MCF 10A (cell line): ENCODE measurements around the gene PPP2R2D. TPM values are rescaled to one million over a fixed set of nuclear protein-coding genes. Genes with fewer than 3 reads are reported as not detected.

ENCODE experiments used
- BruUV-seq: library from RNA; stranded (reverse); fragments of 400-500 nt; replicated peaks from 2 replicates; lab custom pipeline; 2021; lab: Mats Ljungman, UMichigan
- CTCF ChIA-PET: fragments of 300-600 bp; sonication (Branson Sonifier 250); formaldehyde crosslinking; extraction: SDS; loops from one replicate; lab custom pipeline; 2021; ENCODE audit warnings: antibody characterized with exemption, inconsistent platforms; lab: Yijun Ruan, JAX
- POLR2A ChIA-PET: fragments of 300-600, 350-650 bp; sonication (Branson Sonifier 250); formaldehyde crosslinking; extraction: SDS; loops from one replicate; lab custom pipeline; 2020; ENCODE audit warnings: antibody characterized with exemption, inconsistent platforms; lab: Yijun Ruan, JAX
- DNase-seq: peaks from one replicate; pipeline ENCODE4 v3.0.0-alpha.2; 2018; ENCODE audit not compliant: unreplicated experiment
- H3K27ac Mint-ChIP-seq: one replicate; pipeline ENCODE4 v1.8.0; 2022; ENCODE audit warnings: mild to moderate bottlenecking, low read depth, mixed read lengths; ENCODE audit not compliant: unreplicated experiment
- H3K27me3 Mint-ChIP-seq: one replicate; pipeline ENCODE4 v1.8.0; 2022; ENCODE audit warnings: mixed read lengths; ENCODE audit not compliant: insufficient read depth, unreplicated experiment
- H3K36me3 Mint-ChIP-seq: one replicate; pipeline ENCODE4 v1.8.0; 2022; ENCODE audit warnings: mild to moderate bottlenecking, moderate library complexity, mixed read lengths; ENCODE audit not compliant: insufficient read depth, unreplicated experiment
- H3K4me1 Mint-ChIP-seq: one replicate; pipeline ENCODE4 v1.8.0; 2022; ENCODE audit warnings: mixed read lengths; ENCODE audit not compliant: insufficient read depth, unreplicated experiment
- H3K4me3 Mint-ChIP-seq: one replicate; pipeline ENCODE4 v1.8.0; 2022; ENCODE audit warnings: mild to moderate bottlenecking, moderate library complexity, mixed read lengths; ENCODE audit not compliant: unreplicated experiment
- H3K9me3 Mint-ChIP-seq: one replicate; pipeline ENCODE4 v1.8.0; 2022; ENCODE audit warnings: mixed read lengths; ENCODE audit not compliant: unreplicated experiment
- CTCF ChIP-seq: fragments of 200-600 bp; IDR thresholded peaks from one replicate; pipeline ENCODE4 v1.8.0; 2022; ENCODE audit warnings: antibody characterized with exemption, mild to moderate bottlenecking; ENCODE audit not compliant: unreplicated experiment
- intact Hi-C: fragments of 100-400 bp; cut with micrococcal nuclease; formaldehyde crosslinking; loops from 2 replicates; pipeline ENCODE4 v1.14.1; 2022
- total RNA-seq: library from RNA; stranded (reverse); gene quantifications from 2 replicates; pipeline ENCODE4 v1.2.3, GENCODE V29; 2022

PPP2R2D gene
- total RNA-seq, 1 experiment from 2014 or later: 35.5 TPM

DNA sequence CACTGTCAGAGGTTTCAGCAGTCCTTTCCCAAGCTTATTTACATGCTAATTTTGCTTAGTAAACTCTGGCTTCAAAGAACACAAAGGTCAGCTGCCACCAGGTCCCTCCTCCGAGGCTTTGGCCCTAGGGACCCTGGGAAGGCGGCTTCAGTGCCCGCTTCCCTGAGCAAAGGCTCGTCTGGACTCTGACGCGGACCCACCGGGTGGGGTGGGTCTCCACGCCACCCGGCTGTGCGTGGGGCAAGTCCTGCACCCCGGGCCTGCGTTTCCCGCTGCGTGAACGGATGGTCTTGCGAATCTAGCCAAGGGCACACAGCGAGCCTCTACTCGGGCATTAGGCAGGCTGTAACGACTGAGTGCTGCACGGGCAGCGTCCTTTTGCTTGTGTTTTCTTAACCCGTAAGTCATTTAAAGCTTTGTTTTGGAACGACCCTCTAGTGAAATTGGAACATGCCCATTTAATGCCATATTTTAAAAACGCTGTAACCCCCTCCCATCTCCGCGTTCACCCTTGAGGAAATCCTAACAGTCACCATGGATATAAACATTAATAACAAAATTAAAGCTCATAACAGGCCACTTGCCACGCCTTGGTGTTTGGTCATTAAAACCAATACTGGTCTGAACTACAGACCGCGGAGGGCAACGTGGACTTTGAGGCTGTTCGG is 80.1 kb downstream of the PPP2R2D start:
- TSS peak; percentile 55 for BruUV-seq
- Mint-ChIP-seq H3K27ac (peak overlapping the region; percentile 75), H3K4me1 (peaks cover 18% of the 10 kb centered on the region), H3K9me3 (no peaks in the 10 kb centered on the region), H3K36me3 (peaks cover 14% of the 10 kb centered on the region), H3K4me3 (peak overlapping the region; percentile 82), H3K27me3 (no peaks in the 10 kb centered on the region)
- CTCF ChIA-PET: interaction anchor here (0.5 to 5.4 kb wide), 8 partner anchors 20 to 162 kb away, joined by 3 to 33 read pairs (median 4); no protein-coding TSS in a partner anchor
- POLR2A ChIA-PET: interaction anchor here (0.6 to 3.3 kb wide), 10 partner anchors 9 to 465 kb away, joined by 3 to 23 read pairs (median 5); no protein-coding TSS in a partner anchor
- no peak for DNase-seq
- intact Hi-C loops: loop anchor here (1.0 to 5.0 kb wide), 3 partner anchors 42 to 94 kb away; partner anchors contain the start of gene PPP2R2D
- no peak for TF ChIP-seq CTCF

DNA sequence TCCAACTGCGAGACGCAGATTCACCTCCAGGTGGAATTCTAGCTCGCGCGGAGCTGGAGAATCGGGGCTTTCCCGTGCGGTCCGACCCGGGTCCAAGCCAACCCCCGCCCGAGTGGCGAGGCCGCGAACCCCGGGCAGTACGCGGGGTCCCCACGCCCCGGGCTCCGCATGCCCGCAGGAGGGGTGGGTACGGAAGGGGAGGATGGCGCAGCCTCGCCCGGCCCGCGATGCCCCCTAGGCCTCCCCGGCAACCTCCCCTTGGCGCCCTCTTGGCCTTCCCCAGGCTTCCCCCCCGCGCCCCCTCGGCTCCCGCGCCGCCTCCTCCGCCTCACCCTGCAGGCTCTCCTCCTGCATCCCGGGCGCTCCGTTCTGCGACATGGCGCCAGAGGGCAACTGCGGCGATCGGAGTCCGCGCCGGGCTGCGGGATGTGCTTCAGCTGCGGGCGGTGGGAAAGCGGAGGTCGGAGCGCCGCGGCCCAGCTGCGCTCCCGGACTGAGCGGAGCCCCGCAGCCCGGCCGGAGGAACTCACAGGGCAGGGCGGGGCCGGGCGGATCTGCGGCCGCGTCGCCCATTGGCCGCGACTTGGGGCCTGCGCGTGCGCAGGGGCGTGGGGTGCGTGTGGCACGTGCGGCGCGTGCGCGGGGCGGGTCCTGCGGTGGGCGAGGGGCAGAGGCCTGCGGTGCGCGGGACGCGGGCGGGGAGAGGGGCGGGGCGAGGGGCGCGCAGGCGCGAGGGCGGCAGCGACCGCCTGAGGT is 80.8 kb downstream of the PPP2R2D start, which contains the start of gene BNIP3:
BNIP3 (minus strand) TSS at position 495 of the 756 bp plus-strand sequence; CDS start at position 378, 117 bp downstream.
- Mint-ChIP-seq H3K27ac (peak within 1 kb of the TSS; percentile 75), H3K27me3 (no peaks in the 10 kb centered on the region), H3K36me3 (peaks cover 9% of the 10 kb centered on the region), H3K9me3 (no peaks in the 10 kb centered on the region), H3K4me1 (peaks cover 18% of the 10 kb centered on the region), H3K4me3 (peak within 1 kb of the TSS; percentile 82)
- ChIA-PET POLR2A (interaction anchor here (0.6 to 3.3 kb wide), 10 partner anchors 10 to 465 kb away, joined by 3 to 23 read pairs (median 5); no protein-coding TSS in a partner anchor), CTCF (interaction anchor here (0.5 to 5.4 kb wide), 5 partner anchors 32 to 162 kb away, joined by 3 to 33 read pairs (median 3); no protein-coding TSS in a partner anchor)
- intact Hi-C loops: loop anchor here (1.0 to 5.0 kb wide), 3 partner anchors 42 to 94 kb away; partner anchors contain the start of gene PPP2R2D
- peak; percentile 91 for DNase-seq
- no TSS peak for BruUV-seq
- no peak for TF ChIP-seq CTCF

DNA sequence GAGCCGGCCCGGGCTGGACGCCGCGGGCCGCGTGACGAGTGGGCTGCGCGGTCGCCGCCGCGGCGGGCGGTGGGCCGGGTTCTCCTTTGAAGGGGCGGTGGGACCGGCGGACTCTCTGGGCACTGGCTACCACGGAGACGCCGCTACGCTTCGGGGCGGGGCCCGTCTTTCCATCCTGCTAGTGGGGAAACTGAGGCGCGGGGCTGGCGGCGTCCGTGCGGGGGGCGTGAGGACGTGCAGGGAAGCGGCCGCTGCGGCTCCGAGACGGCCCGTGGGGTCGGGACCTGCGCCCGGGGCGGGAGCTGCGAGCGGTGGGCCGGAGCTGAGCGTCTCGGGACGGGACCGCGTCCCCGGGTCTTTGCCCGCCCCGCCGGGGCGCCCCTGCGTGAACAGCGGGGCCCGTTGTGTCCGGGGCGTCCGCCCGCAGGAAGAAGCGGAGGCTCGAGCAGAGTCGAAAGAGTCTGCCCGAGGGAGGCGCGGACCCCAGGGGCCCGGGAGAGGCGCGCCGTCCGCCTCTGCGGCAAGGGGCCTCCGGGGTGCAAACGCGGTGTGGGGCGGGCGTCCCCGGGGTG is 81.5 kb downstream of the PPP2R2D start:
- no TSS peak for BruUV-seq
- TF ChIP-seq CTCF: no peak
- Mint-ChIP-seq H3K36me3 (peaks cover 9% of the 10 kb centered on the region), H3K9me3 (no peaks in the 10 kb centered on the region), H3K4me1 (peaks cover 18% of the 10 kb centered on the region), H3K4me3 (peak overlapping the region; percentile 82), H3K27me3 (no peaks in the 10 kb centered on the region), H3K27ac (no peak overlapping the region)
- POLR2A ChIA-PET: interaction anchor here (1.0 to 3.3 kb wide), 4 partner anchors 15 to 82 kb away, joined by 3 to 23 read pairs (median 5); no protein-coding TSS in a partner anchor
- CTCF ChIA-PET: interaction anchor here (0.5 to 5.4 kb wide), 4 partner anchors 15 to 41 kb away, joined by 3 to 33 read pairs (median 3); no protein-coding TSS in a partner anchor
- no peak for DNase-seq
- intact Hi-C loops: loop anchor here (5.0 kb wide), 2 partner anchors 80 to 95 kb away; partner anchors contain the start of gene PPP2R2D
